ENCODE measurements around the gene CLTRN. TPM values are rescaled to one million over a fixed set of nuclear protein-coding genes. Genes with fewer than 3 reads are reported as not detected.

CLTRN gene
- total RNA-seq, 4 donors from 2014 or later, result 0.90 to 1.1 TPM; not detected in 2

GRCh38 chrX:15631637-15632036 lies 33.0 kb downstream of the CLTRN start:
- Histone ChIP-seq H3K27ac (no peak overlapping the region), H3K27me3 (no peaks in the 10 kb centered on the region), H3K9me3 (no peaks in the 10 kb centered on the region), H3K4me3 (no peak overlapping the region), H3K4me1 (no peaks in the 10 kb centered on the region), H3K36me3 (no peaks in the 10 kb centered on the region)
- intact Hi-C loops (cut with DNase I; ENCODE audit: low total_unique reads), result no loop called here
- TF ChIP-seq CTCF (IDR thresholded peaks at IDR 0.05) (no peak), POLR2A (IDR thresholded peaks at IDR 0.05) (no peak)
- no peak for DNase-seq

GRCh38 chrX:15623054-15623453 lies 41.6 kb downstream of the CLTRN start:
- no peaks in the 10 kb centered on the region for H3K36me3 ChIP-seq
- intact Hi-C loops (cut with DNase I; ENCODE audit: low total_unique reads), result no loop called here
- no peaks in the 10 kb centered on the region for H3K9me3 ChIP-seq
- no peaks in the 10 kb centered on the region for H3K4me1 ChIP-seq
- no peak overlapping the region for H3K27ac ChIP-seq
- H3K27me3 ChIP-seq, result no peaks in the 10 kb centered on the region
- DNase-seq, result no peak
- TF ChIP-seq POLR2A (IDR thresholded peaks at IDR 0.05), result no peak
- TF ChIP-seq CTCF (IDR thresholded peaks at IDR 0.05), result no peak
- no peak overlapping the region for H3K4me3 ChIP-seq

GRCh38 chrX:15619053-15619755 lies 45.4 kb downstream of the CLTRN start:
- Histone ChIP-seq H3K4me1 (no peaks in the 10 kb centered on the region), H3K9me3 (no peaks in the 10 kb centered on the region), H3K4me3 (no peak overlapping the region), H3K27ac (no peak overlapping the region), H3K36me3 (no peaks in the 10 kb centered on the region), H3K27me3 (peaks cover 0 to 4% of the 10 kb centered on the region in 2 donors)
- intact Hi-C loops (cut with DNase I; ENCODE audit: low total_unique reads), result no loop called here
- no peak for TF ChIP-seq CTCF (IDR thresholded peaks at IDR 0.05)
- TF ChIP-seq POLR2A (IDR thresholded peaks at IDR 0.05), result no peak
- DNase-seq, result no peak

- no peaks in the 10 kb centered on the region for H3K36me3 ChIP-seq
- H3K4me3 ChIP-seq, result no peak overlapping the region
- no peaks in the 10 kb centered on the region for H3K4me1 ChIP-seq
- TF ChIP-seq POLR2A (IDR thresholded peaks at IDR 0.05) (no peak), CTCF (IDR thresholded peaks at IDR 0.05) (no peak)
- no peak overlapping the region for H3K27ac ChIP-seq
- no peak for DNase-seq
- peaks cover 0 to 4% of the 10 kb centered on the region in 2 donors for H3K27me3 ChIP-seq
- intact Hi-C loops (cut with DNase I; ENCODE audit: low total_unique reads), result no loop called here
- no peaks in the 10 kb centered on the region for H3K9me3 ChIP-seq
Measured at GRCh38 chrX:15617111-15617510, 47.5 kb downstream of the CLTRN start.

GRCh38 chrX:15616531-15616930 lies 48.1 kb downstream of the CLTRN start:
- Histone ChIP-seq H3K27me3 (peaks cover 0 to 4% of the 10 kb centered on the region in 2 donors), H3K4me1 (no peaks in the 10 kb centered on the region), H3K9me3 (no peaks in the 10 kb centered on the region), H3K27ac (no peak overlapping the region), H3K4me3 (no peak overlapping the region), H3K36me3 (no peaks in the 10 kb centered on the region)
- DNase-seq, result no peak
- intact Hi-C loops (cut with DNase I; ENCODE audit: low total_unique reads), result no loop called here
- TF ChIP-seq POLR2A (IDR thresholded peaks at IDR 0.05), result no peak
- TF ChIP-seq CTCF (IDR thresholded peaks at IDR 0.05), result no peak

All from uterus (tissue), 4 donors.